Fibroblast of lung (primary cell): ENCODE results near the gene SFMBT2.

Experiments
- CTCF ChIP-seq, 2 donors: IDR thresholded peaks in 1 of 2; conservative IDR thresholded peaks in 1 of 2; 1 replicate in 1 of 2; 2 replicates in 1 of 2; pipeline ENCODE4 v1.5.1; 2011 to 2012; ENCODE audit warnings: low read length in 2 of 2, control low read depth in 1 of 2, inconsistent platforms in 1 of 2, low read depth in 1 of 2, mild to moderate bottlenecking in 1 of 2
- EZH2 ChIP-seq: IDR thresholded peaks from 2 replicates; pipeline ENCODE4 v1.5.1; 2012; ENCODE audit warnings: low read length, control low read depth, mild to moderate bottlenecking; ENCODE audit errors: missing control alignments

- TF ChIP-seq CTCF (conservative IDR thresholded peaks at IDR 0.05 in 1 of 2, IDR thresholded peaks at IDR 0.05 in 1 of 2; ENCODE audit: low read depth in 1 of 2, low read length in 2 of 2) (no peak), EZH2 (no peak)
Measured at GRCh38 chr10:7199152-7199760, 211.6 kb downstream of the SFMBT2 start.
